GM21825 (cell line): ENCODE data around the gene HOXA13.

Experiments
- ATAC-seq: cut with Tn5 transposase; IDR thresholded peaks from one replicate; pipeline ENCODE4 v1.9.1; 2021; ENCODE audit warnings: mild to moderate bottlenecking, moderate library complexity; ENCODE audit not compliant: unreplicated experiment

Gene HOXA13

GRCh38 chr7:27149842-27150567 lies 49.9 kb downstream of the HOXA13 start:
- ATAC-seq, result no peak

DNA sequence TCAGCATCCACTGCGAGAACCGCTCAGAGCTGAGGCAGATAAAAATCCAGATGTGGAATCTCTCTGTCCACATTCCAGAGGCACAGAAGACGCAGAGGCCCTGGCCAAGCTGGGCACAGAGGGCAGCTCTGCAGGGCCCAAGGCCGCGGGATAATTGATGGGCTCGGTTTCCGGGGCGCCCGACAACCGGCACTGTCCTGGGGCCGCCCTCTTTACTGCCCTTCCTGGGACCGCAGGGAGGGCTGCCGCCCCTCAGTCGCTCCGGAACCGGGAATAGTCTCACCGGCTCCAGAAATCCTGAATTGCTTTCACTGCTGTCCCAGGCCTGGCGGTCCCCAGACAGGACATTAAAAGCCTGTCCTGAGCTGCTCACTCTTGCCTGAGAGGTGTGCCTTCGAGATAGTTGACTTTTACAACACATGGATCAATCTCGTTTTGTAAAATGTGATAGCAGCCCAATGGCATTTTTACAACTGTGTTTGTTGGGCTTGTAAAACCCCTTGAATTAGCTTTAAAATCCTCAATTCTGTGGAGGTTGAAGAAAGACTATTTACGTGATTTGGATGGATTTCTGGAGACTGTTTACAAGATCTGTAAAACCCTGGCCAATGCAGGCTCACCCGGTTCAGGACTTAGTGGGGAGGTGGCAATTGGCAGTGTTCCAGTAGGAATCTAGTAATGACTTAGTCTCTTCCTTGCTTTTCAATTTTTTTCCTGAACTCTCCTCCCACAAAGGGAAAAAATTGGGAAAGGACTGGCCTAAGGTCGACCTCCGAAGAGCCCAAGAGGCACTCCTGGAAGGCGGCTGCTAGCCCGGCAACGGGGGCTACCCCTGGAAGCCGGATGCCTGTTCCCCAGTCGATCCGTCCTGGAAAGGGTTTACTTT lies 50.9 kb downstream of the HOXA13 start:
- ATAC-seq, result no peak

GRCh38 chr7:27148031-27148755 lies 51.7 kb downstream of the HOXA13 start:
- ATAC-seq, result no peak

GRCh38 chr7:27147199-27148030 lies 52.5 kb downstream of the HOXA13 start, which contains the start of gene HOXA6:
TSS of gene HOXA6 (minus strand) at chr7:27147774. CDS start at chr7:27147749, 25 bp downstream.
- no peak for ATAC-seq

GRCh38 chr7:27146491-27147198 lies 53.2 kb downstream of the HOXA13 start:
- no peak for ATAC-seq

- ATAC-seq, result no peak
These were observed 53.9 kb downstream of the HOXA13 start for GRCh38 chr7:27145914-27146412.

DNA sequence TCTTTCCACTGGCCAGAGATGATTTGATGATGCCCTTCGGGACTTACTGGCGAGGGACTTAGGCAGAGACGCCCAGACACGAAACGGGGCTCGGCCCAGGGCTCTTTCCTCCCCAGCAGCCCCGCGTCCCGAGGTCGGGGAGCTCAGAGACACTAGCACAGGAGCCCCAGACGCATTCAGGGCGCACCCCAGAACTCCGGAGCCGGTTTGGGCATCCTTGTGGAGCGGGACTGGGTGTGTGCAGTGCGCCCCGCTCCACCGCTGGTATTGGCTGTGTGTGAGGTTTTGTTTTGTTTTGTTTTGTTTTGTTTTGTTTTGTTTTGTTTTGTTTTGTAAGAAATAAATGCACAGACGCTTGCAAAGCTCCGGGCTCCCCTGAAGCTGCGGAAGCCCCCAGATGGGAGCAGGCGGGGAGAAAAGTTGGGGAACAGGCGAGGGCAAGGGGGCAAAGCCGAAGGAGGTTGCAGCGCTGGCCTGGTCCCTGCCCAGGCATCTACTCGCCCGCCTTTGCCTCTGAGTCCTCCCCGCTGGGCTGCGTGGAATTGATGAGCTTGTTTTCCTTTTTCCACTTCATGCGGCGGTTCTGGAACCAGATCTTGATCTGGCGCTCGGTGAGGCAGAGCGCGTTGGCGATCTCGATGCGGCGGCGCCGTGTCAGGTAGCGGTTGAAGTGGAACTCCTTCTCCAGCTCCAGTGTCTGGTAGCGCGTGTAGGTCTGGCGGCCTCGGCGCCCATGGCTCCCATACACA lies 54.6 kb downstream of the HOXA13 start:
- ATAC-seq, result no peak

GRCh38 chr7:27144781-27145164 lies 55.1 kb downstream of the HOXA13 start:
- no peak for ATAC-seq
